GM18517 (cell line): ENCODE results near the gene MRPS22.

ENCODE experiments used
- ATAC-seq: cut with Tn5 transposase; IDR thresholded peaks from one replicate; pipeline ENCODE4 v1.9.1; 2021; ENCODE audit warnings: mild to moderate bottlenecking, moderate library complexity; ENCODE audit not compliant: unreplicated experiment

The MRPS22 gene

DNA sequence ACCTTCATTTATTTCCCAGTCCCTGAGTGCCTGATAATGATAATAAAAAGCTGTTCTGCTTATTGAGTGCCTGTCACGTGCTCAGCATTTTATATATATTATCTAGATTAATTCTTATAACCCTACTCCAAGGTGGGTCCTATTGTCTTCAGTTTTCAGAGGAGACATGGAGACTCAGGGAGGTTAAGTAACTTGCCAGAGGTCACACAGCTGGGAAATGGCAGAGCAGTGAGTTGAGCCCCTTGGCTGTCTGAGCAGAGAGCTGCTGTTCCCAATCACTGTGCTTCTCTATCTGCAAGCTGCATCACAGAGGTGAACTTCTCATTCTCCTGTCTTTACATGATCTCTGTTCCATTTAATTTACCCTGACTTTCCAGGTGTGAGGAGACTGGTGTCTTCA, 32.3 kb upstream of the MRPS22 start:
- no peak for ATAC-seq

DNA sequence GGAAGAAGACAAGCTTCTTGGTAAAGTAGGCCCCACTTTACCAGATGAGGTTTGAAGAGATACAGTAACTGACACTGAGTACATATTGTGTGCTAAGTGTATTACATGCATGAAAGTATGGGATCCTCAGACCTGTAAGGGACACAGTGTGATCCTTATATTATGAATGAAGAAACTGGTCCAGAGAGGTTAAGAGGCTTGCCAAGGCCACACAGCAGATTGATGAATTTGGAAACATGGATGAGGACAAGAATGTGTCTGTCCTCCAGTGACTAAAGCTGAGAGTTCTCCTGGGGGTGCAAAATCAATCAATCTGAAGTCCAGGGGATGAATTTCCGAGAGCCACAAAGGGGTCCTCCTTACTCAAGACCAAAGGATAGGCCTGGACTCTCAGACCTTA, 31.4 kb upstream of the MRPS22 start:
- no peak for ATAC-seq

DNA sequence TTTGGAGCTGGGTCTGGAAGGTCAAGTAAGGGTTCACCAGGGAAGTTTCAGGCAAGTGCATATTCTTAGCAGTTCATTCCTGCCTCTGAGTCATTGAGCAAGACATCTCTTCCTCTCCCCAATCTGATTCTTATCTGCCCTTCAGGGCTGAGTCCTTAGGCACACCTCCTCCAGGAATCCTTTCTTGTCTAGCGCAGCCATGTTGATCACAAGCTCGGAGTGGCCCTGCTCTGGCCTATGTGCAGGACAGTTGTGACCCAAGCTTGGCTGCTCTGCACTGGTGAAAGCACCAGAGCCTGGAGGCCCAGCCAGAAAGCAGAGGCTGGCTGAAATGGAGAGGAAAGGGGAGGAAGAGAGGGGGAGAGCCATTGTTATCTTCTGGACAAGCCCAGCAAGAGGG, 30.9 kb upstream of the MRPS22 start:
- ATAC-seq, result no peak

DNA sequence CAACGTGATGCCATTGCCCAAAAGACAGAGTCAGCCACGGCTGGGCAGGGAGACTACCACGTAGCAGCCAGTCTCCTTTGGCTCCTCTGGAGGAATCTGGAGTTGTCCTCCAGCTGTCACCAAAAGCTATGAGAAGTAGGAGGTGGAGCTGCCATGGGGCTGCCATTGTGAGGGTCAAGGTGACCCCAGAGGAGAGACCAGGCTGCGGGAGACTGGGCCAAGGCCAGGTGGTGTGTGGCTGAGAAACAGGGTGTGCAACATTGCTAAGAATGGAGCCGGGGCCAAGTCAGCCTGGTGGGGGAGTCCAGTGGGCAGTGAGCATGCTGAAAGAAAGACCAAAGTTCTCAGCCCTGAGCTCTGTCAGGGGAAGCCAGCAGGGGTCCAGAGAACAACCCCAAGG, 29.9 kb upstream of the MRPS22 start:
- no peak for ATAC-seq

DNA sequence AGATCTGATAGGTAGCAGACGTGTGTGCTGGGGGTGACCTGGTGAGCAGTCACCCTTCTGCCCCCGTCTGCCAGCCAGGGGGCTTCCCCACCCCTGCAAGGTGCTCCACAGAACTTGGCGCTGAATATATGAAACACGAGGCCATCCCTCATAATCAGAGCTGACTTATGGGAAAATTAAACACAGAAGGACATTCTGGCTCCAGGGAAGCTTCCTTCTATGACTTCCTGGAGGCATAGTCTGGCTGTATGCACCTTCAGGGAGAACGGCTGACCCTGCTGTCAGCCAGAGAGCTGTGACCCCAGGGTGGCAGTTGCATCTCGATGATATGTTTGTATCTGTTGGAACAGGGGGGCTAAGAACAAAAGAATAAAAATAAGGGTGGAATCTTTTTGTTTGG, 26.6 kb upstream of the MRPS22 start:
- ATAC-seq, result no peak

DNA sequence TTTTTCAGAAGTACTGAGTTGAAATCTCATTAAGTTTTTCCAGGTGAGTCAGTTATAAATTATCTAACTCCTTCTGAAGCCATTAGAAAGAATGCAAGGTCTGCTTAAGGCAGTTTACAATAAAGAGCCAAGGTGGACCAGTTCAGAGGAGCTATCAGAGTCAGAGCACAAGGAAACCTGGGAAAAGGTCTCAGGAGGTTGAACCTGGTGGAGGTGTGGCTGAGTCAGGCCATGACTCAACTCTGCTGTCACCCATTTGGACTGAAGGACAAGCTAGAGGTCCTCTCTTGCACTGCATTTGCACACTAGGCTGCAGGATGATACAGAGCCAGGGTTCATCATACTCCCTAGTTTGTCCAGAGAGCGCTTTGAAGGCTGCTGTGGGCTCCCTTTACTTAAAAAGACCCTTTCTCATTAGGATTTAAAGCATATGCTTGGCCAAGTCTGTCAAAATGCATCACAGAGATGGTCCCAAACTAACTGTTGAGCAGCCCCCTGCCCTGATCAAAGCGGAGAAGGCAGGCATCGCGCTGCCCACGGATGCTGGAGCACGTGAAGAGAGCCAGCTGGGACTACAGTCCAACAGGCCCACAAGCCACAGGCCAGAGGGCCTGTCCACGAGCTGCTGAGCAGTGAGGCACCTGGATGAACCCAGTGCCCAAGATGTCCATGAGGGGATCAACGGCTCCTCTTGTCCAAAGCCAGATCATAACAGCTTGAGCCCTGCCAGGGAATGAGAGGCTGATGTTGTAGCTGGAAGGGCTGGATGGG, 26.0 kb upstream of the MRPS22 start:
- no peak for ATAC-seq

DNA sequence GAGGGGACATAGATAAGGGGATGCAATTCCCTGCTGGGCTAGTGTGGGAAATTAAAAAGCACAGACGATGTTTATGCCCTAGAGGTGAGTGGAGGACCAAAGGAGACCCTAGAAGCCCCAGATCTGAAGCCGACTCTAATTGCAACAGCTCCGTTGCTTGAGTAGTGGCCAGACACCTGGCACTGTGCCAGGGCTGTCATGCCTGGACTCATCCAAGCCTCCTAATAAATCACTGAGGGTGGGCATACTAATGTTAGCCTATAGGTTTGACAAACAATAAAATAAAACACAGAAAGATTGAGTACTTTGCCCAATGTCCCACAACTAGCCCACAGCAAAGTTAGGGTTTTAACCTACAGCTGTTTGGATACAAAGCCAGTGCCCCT, 25.4 kb upstream of the MRPS22 start:
- ATAC-seq, result no peak

DNA sequence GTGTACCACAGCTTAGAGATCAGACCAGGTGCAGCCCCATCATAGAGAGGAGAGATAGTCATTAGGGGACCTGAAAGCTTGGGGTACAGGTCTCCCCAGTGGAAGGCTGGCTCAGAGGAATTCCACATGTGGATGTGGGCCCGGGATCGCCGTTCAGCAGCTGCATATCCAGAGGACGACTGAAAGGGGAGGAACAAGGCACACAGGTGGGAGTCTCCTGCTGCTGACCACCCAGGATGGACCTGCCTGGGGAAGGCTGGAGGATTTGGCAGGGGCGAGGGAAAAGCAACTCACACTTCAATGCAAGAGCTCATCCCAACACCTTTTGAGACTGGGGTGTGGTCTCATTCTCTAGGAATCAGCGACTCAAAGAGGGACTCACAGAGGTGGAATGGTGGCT, 25.0 kb upstream of the MRPS22 start:
- ATAC-seq, result no peak

DNA sequence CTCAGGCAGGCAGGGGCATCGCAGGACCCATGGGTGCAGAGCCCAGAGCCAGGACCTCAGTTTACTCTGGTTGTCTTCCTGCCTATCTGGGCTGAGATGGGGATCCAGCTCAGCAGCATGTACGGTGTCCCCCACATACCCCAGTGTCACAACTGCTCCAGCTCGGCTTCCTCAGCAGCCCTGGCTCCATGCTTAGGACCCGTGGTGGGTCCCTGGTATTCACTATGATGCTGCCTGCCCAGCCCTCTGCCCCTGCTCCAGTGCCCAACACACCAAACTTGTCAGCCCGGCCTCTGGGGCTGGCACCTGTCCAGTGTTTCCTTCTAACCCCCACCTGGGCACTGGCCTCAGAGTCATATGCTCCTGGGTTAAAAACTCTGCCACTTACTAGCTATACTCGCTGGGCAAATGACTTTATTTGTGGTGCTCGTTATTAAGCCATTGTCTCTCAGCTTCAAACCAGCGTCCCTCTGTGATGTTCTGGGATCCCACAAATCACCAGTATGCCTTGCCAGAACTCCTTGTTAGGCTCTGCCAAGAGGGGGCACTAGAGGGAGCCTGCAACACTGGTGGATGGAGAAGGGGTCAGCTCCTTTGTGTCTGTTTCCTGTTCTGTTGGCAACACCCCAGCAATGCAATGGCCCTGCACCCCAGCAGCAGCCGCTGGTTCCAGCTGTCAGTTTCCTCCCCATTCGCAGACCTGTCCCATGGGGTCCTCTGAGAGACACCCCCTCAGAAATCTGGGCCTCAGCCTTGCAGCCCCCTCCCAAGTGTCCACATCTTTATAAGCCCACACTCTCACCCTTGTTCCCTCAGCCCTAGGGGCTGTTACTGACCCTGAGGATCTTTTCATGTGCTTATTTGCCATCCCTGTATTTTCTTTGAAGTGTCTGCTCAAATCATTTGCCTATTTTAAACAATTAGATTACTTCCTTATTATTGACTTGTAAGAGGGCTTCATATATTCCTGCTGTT, 24.1 kb upstream of the MRPS22 start:
- no peak for ATAC-seq

DNA sequence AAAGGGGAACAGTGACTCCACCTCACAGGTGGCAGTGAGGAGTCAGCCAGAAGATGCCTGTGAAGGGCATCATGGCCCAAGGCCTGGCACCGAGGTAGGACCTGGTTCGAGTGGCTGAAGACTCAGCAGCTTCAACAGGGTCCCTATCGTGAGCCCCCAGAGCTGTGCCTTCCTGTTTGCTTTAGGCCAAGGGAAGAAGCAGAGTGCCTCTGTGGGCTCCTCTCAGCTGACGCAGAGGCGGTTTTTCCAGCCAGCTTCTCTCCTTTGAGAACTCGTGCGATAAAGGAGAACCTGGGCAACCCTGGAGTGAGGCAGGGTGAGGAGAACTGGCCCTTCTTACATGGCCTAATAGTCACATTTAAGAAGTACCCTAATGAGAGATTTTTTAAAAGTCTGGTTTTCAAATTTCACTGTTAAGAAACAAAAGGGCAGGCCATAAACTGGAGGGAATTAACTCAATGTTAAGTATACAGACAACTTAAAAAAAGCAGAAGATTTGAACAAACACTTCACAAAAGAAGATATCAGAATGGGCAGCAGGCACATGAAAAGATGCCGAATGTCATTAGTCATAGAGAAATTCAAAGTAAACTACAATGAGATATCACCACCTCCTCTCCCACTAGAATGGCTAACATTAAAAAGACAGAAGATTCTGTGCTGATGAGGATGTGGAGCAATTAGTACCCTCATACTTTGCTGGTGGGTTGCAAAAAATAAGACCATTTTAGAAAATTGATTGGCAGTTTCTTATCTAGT, 23.1 kb upstream of the MRPS22 start:
- no peak for ATAC-seq

DNA sequence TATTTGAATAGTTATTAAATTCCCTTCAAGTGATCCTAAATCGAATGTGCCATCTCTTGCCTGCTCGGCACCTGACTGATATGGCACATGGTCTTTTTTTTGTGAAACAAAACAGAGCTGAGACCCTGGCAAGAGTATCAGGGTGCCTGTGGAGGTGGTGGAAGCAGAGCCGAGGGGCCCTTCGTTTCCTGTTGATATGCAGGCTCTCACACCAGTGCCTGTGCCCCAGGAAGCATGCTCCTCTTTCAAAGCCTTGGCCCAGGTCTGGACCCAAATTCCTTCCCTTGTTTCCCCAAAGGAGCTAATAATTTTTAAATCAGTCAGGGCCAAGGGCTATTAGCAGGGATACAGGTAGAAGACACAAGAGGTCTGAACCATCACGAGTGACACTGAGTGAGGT, 21.5 kb upstream of the MRPS22 start:
- no peak for ATAC-seq

DNA sequence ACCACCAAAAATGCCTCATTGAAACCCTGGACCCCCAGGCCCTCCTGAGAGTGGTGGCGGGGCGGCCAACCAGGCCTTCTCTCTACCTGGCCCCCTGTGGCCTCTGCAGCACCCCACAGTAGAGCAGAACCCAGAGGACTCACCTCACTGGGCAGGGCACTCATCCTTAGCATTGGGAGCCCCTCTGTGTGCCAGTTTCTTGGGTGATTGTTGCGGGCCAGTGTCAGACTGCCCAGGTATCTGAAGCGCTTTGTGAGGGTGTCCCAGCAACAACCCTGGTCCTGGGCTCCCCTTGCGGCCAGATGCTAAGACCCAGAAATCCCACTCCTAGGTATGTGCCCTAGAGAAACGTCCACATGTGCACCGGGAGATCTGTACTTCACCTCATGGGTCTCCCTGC, 20.7 kb upstream of the MRPS22 start:
- no peak for ATAC-seq

DNA sequence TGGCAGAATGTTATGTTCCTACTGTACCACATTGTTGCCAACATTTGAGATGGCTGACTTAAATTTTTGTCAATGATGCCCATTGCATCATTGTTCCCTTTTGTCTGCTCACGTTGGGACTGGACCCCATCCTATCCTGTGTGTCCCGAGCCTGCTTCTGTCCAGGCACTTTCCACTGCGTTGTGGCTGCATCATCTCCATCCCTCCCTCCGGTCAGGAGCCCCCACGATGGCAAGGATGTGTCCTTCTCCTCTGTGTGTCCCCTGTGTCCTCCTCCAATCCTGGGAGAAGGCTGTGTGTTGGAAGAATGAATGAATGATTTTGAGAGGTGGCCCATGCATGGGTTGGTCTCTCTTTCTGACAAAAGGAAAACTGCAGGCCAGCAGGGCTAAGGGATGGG, 19.4 kb upstream of the MRPS22 start:
- no peak for ATAC-seq

DNA sequence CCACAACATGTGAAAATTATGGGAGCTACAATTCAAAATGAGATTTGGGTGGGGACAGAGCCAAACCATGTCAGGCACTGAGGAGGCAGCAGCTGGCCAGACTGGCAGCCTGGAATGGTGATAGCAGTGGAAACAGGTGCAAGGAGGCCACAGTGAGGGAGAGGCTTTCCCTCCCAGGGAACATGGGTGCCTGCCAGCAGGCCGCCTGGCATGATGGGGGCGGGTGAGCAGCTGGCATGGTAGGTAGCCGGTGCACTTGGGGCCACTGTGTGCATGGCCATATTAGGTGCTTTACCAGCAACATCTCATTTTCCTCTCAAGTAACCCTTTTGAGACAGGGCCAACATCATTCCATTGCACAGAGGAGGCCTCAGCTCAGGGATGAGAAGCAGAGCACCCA, 18.3 kb upstream of the MRPS22 start:
- ATAC-seq, result no peak

DNA sequence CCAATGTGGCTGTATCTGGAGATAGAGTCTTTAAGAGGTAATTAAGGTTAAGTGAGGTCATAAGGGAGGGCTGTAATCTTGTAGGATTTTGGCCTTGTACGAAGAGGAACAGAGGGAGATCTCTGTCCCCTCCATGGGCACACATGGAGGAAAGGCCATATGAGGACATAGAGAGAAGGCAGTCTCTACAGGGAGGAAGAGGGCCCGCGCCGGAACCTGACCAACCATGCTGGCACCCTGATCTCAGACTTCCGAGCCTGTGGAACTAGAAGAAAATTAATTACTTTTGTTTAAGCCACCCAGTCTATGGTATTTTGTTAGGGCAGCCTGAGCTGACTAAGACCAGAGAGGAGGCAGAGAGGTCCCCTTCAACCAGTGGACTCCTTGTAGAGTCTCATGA, 17.7 kb upstream of the MRPS22 start:
- ATAC-seq, result no peak

DNA sequence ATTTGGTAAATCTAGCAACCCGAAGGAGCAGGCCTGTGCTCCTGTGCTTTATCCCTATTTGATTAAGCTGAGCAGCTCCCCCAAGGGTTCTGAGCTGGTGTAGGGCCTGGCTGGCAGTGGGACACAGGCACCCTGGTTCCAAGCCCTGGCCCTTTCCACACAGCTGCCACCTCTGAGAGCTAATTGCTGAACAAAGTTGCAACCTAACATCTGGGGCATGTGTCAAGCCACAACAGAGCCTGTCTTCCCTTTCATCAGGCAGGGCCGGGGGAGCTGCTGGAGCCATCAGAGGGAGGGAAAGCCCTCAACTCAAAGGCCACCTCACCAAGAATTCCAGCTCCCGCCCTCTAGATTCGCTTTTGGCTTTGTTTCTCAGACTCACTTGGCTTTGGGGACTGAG, 17.1 kb upstream of the MRPS22 start:
- no peak for ATAC-seq

DNA sequence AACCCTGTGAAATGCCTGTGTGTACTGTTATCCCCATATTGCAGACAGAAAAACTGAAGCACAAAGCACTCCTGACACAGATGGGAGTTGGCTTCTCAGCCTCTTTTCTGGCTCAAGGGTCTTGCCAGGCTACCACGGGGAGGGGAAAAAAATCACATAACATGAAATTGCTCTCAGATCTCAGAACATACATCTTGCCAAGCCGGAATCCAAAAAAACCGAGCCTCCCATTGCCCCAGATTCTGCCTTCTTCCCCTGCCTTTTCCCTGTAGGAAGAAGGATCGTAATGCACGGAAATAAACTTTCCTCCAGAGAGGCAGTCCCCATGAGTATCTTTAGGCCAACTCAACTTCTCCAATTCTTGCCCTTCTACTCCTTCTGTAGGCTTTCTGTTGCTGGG, 16.6 kb upstream of the MRPS22 start:
- ATAC-seq, result no peak

DNA sequence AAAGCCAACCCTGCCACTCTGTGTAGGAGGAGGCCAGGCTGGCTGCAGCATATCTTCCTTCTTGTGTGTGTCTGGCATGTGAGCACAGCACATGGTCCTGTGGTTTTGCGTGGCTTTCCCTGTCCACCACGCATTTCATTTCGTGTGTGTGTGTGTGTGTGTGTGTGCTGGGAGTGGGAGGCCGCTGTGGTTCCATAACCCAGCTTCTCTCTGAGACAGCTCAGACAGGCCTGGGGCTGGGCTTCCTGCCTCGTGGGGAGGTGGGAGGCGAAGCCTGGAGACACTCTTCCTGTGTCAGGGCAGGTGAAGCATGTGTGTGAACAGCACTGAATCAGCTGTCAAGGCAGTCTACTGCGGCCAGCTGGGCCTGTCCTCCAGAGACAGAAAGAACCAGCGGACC, 16.0 kb upstream of the MRPS22 start:
- no peak for ATAC-seq

DNA sequence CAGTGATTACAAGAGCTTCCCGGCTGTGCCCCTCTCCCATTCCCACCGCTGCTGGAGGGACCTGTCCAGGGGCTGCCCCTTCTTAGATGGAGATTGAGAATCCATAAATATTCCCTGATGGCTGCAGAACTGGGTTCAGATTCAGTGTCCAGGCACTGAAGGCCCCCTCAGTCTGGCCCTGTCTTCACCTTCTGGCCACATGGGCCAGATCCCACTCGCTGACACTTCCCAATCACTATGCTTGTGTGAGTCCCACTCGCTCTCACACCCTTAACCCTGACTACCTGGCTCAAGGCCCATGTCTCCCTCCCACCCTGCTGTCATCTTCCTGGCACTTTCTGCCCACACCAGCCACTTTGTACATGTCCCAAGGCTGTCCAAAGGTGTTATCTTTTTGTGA, 15.5 kb upstream of the MRPS22 start:
- ATAC-seq, result no peak

DNA sequence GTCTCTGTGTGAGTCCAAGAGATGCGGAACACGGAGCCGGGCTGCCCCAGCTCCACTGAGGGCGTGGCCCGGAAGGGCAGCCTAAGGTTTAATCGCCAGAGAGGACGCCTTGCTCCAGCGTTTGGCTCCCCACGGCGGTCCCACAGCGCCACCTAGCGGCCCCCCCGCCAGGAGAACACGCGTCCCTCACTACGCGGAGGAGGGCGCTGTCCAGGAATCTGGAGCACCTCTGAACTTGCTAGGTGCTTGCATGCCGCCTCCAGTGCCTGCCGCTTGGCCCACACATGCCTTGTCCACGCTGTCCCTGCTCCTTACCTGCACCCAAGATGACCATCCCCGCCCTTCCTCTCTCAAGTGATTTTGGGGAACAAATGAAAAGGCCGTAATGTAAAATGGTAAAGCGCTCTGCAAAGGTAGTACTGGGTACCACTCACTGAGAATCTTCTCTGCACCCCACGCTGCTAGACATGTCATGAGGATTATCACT, 14.4 kb upstream of the MRPS22 start:
- peak; percentile 95 for ATAC-seq

DNA sequence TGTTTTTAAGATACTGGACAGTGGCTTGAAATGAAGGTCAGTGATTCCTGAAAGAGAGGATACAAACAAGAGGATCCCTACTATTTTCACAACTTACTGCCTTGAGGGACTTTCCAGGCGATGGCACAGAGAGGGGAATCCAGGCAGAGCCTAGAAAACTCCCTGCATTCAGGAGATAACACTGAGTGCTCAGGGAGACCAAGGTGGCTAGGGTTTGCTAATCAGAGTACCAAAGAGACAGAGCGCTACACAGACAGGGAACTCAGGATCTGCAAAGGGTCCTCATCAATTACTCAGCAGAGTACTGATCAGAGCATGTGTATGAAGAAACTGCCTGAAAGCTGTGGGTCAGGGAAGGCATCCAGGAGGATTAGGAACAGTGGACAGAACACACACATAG, 11.7 kb upstream of the MRPS22 start:
- ATAC-seq, result no peak
